Measurements from ENCODE around the gene ASPG.

Gene ASPG

DNA sequence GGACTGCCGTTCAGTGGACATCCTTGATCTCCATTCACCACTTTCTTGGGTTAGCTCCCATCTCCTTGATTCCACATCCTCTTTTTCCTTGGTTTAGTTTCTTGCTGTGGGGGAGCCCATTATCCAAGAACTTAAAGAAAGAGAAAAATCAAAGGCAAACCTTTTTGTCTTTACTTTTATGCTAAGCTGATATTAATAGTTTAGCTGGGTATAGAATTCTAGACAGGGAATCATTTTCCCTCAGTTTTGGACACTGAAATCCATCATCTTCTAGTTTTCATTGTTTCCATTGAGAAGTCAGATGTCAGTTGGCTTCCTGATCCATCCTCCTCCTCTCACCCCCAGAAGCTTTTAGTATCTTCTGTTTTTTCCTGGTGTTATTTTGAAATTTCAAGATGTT, 44.1 kb downstream of the ASPG start:
- peaks cover 10 to 17% of the 10 kb centered on the region in 2 donors for H3K27me3 ChIP-seq (ENCODE audit: control insufficient read depth in 2 of 2, insufficient read depth in 2 of 2, low read length in 2 of 2)
- H3K36me3 ChIP-seq (ENCODE audit: control insufficient read depth in 2 of 2, insufficient read depth in 2 of 2, low read length in 2 of 2) = no peaks in the 10 kb centered on the region
- H3K9me3 ChIP-seq (ENCODE audit: control insufficient read depth in 2 of 2, low read length in 2 of 2) = peaks cover 3% of the 10 kb centered on the region in 2 donors
- H3K4me1 ChIP-seq (ENCODE audit: control insufficient read depth in 2 of 2, insufficient read depth in 2 of 2, low read length in 2 of 2) = no peaks in the 10 kb centered on the region
- H3K27ac ChIP-seq (ENCODE audit: low read depth in 2 of 2, low read length in 2 of 2) = no peak overlapping the region
- H3K9ac ChIP-seq (ENCODE audit: low read depth in 1 of 2, low read length in 2 of 2) = no peak overlapping the region
- H3K4me3 ChIP-seq (ENCODE audit: low read length in 2 of 2) = no peak overlapping the region

DNA sequence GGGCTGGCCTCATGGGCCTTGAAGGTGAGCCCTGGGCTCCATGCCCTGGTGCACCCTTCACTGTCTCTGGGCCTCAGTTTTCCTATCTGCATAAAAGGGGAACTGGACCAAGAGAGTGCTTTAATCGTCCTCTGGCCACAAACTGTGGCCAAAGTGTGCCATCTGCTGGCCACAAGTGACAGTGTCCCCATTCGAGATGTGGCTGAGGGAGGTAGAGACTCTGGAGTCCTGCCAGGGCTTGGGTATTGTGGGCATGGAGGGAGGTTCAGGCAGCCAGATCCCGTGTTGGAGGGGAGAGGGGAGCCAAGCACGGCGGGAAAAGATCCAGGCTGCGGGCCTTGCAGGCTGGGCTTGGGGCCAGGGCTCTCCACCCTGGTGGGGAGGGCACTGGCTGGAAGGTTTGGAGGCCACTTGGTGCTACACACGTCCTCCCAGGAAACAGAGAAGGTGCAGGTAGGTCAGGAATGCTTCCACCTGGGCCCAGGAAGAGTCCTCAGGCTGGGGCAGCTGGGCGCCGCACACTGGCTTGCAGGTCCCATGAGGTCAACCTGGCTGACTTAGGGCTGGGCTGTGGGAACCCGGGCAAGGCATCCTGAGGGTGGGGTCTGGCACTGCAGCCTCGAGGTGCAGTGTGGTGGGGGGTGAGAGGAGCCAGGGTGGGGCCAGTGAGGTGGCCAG, 45.6 kb downstream of the ASPG start:
- Histone ChIP-seq H3K27me3 (ENCODE audit: control insufficient read depth in 2 of 2, insufficient read depth in 2 of 2, low read length in 2 of 2) (peaks cover 19 to 30% of the 10 kb centered on the region in 2 donors), H3K36me3 (ENCODE audit: control insufficient read depth in 2 of 2, insufficient read depth in 2 of 2, low read length in 2 of 2) (no peaks in the 10 kb centered on the region)

DNA sequence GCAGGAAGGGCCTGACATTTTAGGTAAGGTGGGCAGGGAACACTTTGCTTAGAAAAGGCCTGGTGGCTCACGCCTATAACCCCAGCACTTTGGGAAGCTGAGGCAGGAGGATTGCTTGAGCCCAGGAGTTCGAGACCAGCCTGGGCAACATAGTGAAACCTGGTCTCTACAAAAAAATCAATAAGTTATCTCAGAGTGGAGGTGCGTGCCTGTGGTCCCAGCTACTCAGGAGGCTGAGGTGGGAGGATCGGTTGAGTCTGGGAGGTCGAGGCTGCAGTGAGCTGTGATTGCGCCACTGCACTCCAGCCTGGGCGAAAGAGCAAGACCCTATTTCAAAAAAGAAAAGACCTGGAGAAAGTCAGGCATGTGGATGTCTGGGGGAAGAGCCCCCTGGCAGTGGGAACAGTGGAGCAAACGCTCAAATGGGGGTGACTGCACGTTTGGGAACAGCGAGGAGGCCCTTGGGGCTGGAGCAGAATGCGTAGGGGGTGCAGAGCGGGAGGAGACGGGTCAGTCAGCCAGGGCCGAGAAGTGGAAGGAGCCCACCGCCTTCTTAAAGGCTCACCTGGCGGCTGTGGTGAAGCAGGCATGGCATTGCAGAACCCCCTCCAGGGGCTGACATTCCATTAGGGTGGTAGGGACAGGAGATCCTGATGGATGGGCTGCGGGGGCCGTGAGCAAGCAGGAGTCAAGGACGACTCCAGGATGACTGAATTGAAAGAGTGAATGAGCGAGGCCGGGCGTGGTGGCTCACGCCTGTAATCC, 46.6 kb downstream of the ASPG start:
- no peak overlapping the region for H3K9ac ChIP-seq (ENCODE audit: low read depth in 1 of 2, low read length in 2 of 2)
- H3K9me3 ChIP-seq (ENCODE audit: control insufficient read depth in 2 of 2, low read length in 2 of 2) = peaks cover 3% of the 10 kb centered on the region in 2 donors
- H3K4me3 ChIP-seq (ENCODE audit: low read length in 2 of 2) = no peak overlapping the region
- H3K4me1 ChIP-seq (ENCODE audit: control insufficient read depth in 2 of 2, insufficient read depth in 2 of 2, low read length in 2 of 2) = peaks cover 5 to 13% of the 10 kb centered on the region in 2 donors
- peaks cover 26 to 37% of the 10 kb centered on the region in 2 donors for H3K27me3 ChIP-seq (ENCODE audit: control insufficient read depth in 2 of 2, insufficient read depth in 2 of 2, low read length in 2 of 2)
- no peak overlapping the region for H3K27ac ChIP-seq (ENCODE audit: low read depth in 2 of 2, low read length in 2 of 2)
- H3K36me3 ChIP-seq (ENCODE audit: control insufficient read depth in 2 of 2, insufficient read depth in 2 of 2, low read length in 2 of 2) = no peaks in the 10 kb centered on the region

More for the DNA sequence above, 45.6 kb downstream of the ASPG start:
- Histone ChIP-seq H3K9ac (ENCODE audit: low read depth in 1 of 2, low read length in 2 of 2) (no peak overlapping the region), H3K4me3 (ENCODE audit: low read length in 2 of 2) (no peak overlapping the region), H3K4me1 (ENCODE audit: control insufficient read depth in 2 of 2, insufficient read depth in 2 of 2, low read length in 2 of 2) (peaks cover 0 to 5% of the 10 kb centered on the region in 2 donors), H3K27ac (ENCODE audit: low read depth in 2 of 2, low read length in 2 of 2) (no peak overlapping the region), H3K9me3 (ENCODE audit: control insufficient read depth in 2 of 2, low read length in 2 of 2) (peaks cover 3% of the 10 kb centered on the region in 2 donors)

- peaks cover 28 to 38% of the 10 kb centered on the region in 2 donors for H3K27me3 ChIP-seq (ENCODE audit: control insufficient read depth in 2 of 2, insufficient read depth in 2 of 2, low read length in 2 of 2)
- no peak overlapping the region for H3K4me3 ChIP-seq (ENCODE audit: low read length in 2 of 2)
- H3K9ac ChIP-seq (ENCODE audit: low read depth in 1 of 2, low read length in 2 of 2) = no peak overlapping the region
- no peaks in the 10 kb centered on the region for H3K36me3 ChIP-seq (ENCODE audit: control insufficient read depth in 2 of 2, insufficient read depth in 2 of 2, low read length in 2 of 2)
- peaks cover 12 to 18% of the 10 kb centered on the region in 2 donors for H3K4me1 ChIP-seq (ENCODE audit: control insufficient read depth in 2 of 2, insufficient read depth in 2 of 2, low read length in 2 of 2)
- no peak overlapping the region for H3K27ac ChIP-seq (ENCODE audit: low read depth in 2 of 2, low read length in 2 of 2)
- H3K9me3 ChIP-seq (ENCODE audit: control insufficient read depth in 2 of 2, low read length in 2 of 2) = peaks cover 3% of the 10 kb centered on the region in 2 donors
These were observed 47.5 kb downstream of the ASPG start for GRCh38 chr14:104132981-104133380.

- Histone ChIP-seq H3K9me3 (ENCODE audit: control insufficient read depth in 2 of 2, low read length in 2 of 2) (peaks cover 3% of the 10 kb centered on the region in 2 donors), H3K27ac (ENCODE audit: low read depth in 2 of 2, low read length in 2 of 2) (no peak overlapping the region), H3K27me3 (ENCODE audit: control insufficient read depth in 2 of 2, insufficient read depth in 2 of 2, low read length in 2 of 2) (peaks cover 28 to 38% of the 10 kb centered on the region in 2 donors), H3K4me3 (ENCODE audit: low read length in 2 of 2) (no peak overlapping the region), H3K36me3 (ENCODE audit: control insufficient read depth in 2 of 2, insufficient read depth in 2 of 2, low read length in 2 of 2) (no peaks in the 10 kb centered on the region), H3K9ac (ENCODE audit: low read depth in 1 of 2, low read length in 2 of 2) (no peak overlapping the region), H3K4me1 (ENCODE audit: control insufficient read depth in 2 of 2, insufficient read depth in 2 of 2, low read length in 2 of 2) (peaks cover 13 to 20% of the 10 kb centered on the region in 2 donors)
These were observed 48.0 kb downstream of the ASPG start for GRCh38 chr14:104133496-104133895.

- Histone ChIP-seq H3K9me3 (ENCODE audit: control insufficient read depth in 2 of 2, low read length in 2 of 2) (peaks cover 2 to 3% of the 10 kb centered on the region in 2 donors), H3K36me3 (ENCODE audit: control insufficient read depth in 2 of 2, insufficient read depth in 2 of 2, low read length in 2 of 2) (no peaks in the 10 kb centered on the region), H3K4me1 (ENCODE audit: control insufficient read depth in 2 of 2, insufficient read depth in 2 of 2, low read length in 2 of 2) (peaks cover 17 to 28% of the 10 kb centered on the region in 2 donors), H3K27ac (ENCODE audit: low read depth in 2 of 2, low read length in 2 of 2) (no peak overlapping the region), H3K9ac (ENCODE audit: low read depth in 1 of 2, low read length in 2 of 2) (no peak overlapping the region), H3K4me3 (ENCODE audit: low read length in 2 of 2) (no peak overlapping the region), H3K27me3 (ENCODE audit: control insufficient read depth in 2 of 2, insufficient read depth in 2 of 2, low read length in 2 of 2) (peaks cover 28 to 40% of the 10 kb centered on the region in 2 donors)
These were observed 48.8 kb downstream of the ASPG start for GRCh38 chr14:104134061-104134965.

DNA sequence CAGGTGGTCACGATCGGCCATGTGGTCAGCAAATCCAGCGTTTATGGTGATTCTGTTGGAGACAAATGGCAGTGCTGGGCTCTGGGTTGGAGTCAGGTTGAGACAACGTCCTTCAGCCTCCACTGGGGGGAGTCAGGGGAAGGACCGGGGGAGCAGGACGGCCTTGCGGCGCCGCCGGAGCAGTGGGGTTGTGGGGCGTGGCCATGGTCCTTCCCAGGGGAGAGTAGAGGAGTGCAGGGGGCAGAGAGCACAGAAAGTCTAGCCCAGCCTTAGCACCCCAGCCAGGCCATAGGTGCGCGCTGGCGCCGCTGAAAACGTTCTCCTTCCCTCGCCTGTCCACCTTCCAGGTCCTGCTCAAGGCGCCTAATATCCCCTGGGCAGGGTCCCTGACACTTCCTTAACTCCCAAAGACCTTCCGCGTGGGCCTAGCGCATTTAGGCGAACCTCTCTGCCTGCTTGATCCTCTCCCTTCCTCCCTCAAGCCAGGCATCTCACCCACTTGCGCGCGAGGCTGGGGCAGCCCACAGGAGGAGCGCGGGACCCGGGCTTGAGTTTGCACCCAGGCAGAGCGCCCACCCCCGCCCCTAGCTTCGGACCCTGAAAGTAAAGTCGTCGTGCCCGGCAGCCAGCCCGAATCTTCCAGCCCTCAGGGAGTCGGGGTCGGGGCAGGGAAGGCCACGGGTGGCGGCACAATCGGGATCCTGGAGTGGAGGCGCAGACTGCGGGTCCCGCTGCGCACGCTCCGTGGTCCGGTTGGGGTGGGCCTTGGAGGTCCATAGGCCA, 49.8 kb downstream of the ASPG start:
- Histone ChIP-seq H3K27me3 (ENCODE audit: control insufficient read depth in 2 of 2, insufficient read depth in 2 of 2, low read length in 2 of 2) (peaks cover 28 to 41% of the 10 kb centered on the region in 2 donors), H3K9ac (ENCODE audit: low read depth in 1 of 2, low read length in 2 of 2) (no peak overlapping the region), H3K27ac (ENCODE audit: low read depth in 2 of 2, low read length in 2 of 2) (no peak overlapping the region), H3K4me3 (ENCODE audit: low read length in 2 of 2) (no peak overlapping the region), H3K9me3 (ENCODE audit: control insufficient read depth in 2 of 2, low read length in 2 of 2) (no peaks in the 10 kb centered on the region), H3K4me1 (ENCODE audit: control insufficient read depth in 2 of 2, insufficient read depth in 2 of 2, low read length in 2 of 2) (peaks cover 23 to 33% of the 10 kb centered on the region in 2 donors), H3K36me3 (ENCODE audit: control insufficient read depth in 2 of 2, insufficient read depth in 2 of 2, low read length in 2 of 2) (no peaks in the 10 kb centered on the region)

DNA sequence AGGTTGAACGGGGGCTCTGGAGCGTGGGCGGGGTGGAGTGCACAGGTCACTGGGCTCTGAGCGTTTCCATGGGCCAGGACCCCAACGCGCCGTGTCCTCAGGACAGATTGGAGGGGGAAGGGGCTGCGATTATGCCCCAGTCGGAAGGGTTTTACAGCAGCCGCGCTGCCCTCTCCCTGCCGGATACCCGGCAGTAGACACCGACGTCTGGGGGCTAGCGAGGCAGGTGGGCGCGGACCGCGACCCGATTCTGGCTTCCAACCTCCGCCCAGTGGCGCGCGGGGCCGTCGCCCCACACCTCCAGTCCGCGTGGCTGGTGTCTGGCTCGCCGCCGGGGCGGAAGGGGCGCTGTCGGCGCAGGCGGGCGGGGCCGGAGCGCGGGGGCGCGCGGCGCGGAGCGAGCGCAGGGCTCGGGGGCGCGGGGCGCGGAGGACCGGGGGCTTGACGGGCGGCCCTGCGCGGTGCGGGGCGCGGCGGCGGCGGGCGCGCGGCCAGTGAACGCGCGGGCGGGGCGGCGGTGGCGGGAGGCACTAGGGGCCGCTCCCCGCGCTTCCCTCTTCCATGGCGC, 50.5 kb downstream of the ASPG start:
- Histone ChIP-seq H3K4me1 (ENCODE audit: control insufficient read depth in 2 of 2, insufficient read depth in 2 of 2, low read length in 2 of 2) (peaks cover 23 to 33% of the 10 kb centered on the region in 2 donors), H3K27ac (ENCODE audit: low read depth in 2 of 2, low read length in 2 of 2) (no peak overlapping the region), H3K4me3 (ENCODE audit: low read length in 2 of 2) (no peak overlapping the region), H3K27me3 (ENCODE audit: control insufficient read depth in 2 of 2, insufficient read depth in 2 of 2, low read length in 2 of 2) (peaks cover 28 to 41% of the 10 kb centered on the region in 2 donors), H3K9me3 (ENCODE audit: control insufficient read depth in 2 of 2, low read length in 2 of 2) (no peaks in the 10 kb centered on the region), H3K36me3 (ENCODE audit: control insufficient read depth in 2 of 2, insufficient read depth in 2 of 2, low read length in 2 of 2) (no peaks in the 10 kb centered on the region), H3K9ac (ENCODE audit: low read depth in 1 of 2, low read length in 2 of 2) (no peak overlapping the region)

Measured in mucosa of rectum (tissue), 2 donors.